ENCODE data around the gene LAMB2.

Gene LAMB2

DNA sequence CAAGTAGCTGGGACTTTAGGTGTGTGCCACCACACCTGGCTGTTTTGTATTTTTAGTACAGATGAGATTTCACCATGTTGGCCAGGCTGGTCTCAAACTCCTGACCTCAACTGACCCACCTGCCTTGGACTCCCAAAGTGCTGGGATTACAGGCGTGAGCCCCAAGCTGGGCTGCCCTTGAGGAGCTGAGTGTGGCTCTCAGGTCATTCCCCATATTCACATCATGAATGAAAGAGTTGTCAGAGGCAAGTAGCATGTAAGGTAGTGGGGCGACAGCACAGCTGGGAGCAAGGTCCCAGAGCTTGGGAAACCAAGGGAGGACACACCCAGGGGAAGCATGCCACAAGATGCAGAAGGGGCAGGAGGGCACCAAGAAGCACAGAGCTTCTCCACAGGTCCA, 28.3 kb upstream of the LAMB2 start:
- DNase-seq: no peak

DNA sequence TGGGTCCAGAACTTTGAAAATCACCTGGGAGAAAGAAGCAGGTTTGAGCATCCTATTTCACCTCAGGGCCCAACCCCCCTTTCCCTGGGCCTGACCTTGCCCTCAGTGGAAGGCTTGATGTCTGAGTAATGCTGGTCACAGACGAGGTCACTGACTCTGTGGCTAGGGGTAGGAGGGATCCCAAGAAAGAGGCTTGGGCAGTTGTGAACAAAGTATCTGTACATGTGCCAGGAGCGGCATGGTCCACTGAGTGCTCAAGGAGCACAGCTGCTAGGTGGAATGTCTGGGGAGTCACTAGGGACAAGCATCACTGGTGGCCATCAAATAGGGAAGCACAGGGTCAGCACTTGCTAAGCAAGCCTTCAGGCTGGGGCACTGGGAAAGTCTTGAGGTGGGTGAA, 25.9 kb upstream of the LAMB2 start:
- DNase-seq: no peak

DNA sequence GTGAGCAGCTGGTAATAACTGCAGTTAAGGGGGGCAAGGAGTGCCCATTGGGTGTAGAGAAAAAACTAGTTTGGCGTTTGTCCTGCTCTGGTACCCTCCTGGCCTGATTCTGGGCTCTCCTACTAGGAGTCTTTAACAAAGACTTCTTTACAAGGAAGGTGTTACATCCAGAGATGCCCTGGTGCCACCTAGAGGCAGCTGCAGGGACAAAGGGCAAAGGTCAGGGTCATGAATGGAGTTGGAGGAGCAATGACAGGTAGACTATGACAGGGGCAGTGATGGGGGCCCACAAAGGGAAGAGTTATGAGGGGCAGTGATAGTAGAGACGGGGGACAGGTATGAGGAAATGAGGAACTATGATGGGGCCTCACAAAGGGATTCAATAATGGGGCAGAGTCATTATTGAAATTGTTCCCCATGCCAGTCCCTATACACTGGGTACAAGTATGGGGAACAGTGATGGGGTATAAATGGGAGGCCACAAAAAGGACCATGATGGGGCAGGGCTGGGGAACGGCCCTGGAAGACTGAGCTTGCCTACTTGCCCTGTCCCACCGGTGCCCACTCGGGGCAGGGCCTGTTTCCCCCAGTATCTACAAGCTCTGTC, 25.4 kb upstream of the LAMB2 start:
- peak; percentile 44 for DNase-seq

DNA sequence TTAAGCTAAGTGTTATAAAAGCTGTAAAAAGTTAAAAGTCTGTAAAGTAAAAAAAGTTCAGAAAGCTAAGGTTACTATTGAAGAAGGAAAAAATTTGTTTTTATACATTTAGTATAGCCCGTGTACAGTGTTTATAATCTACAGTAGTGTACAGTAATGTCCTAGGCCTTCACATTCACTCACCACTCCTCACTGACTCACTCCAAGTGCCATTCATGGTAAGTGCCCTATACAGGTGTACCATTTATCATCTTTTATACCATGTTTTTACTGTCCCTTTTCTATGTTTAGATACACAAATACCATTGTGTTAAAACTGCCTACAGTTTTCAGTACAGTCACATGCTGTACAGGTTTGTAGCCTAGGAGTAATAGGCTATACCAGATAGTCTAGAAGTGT, 24.4 kb upstream of the LAMB2 start:
- DNase-seq: no peak

DNA sequence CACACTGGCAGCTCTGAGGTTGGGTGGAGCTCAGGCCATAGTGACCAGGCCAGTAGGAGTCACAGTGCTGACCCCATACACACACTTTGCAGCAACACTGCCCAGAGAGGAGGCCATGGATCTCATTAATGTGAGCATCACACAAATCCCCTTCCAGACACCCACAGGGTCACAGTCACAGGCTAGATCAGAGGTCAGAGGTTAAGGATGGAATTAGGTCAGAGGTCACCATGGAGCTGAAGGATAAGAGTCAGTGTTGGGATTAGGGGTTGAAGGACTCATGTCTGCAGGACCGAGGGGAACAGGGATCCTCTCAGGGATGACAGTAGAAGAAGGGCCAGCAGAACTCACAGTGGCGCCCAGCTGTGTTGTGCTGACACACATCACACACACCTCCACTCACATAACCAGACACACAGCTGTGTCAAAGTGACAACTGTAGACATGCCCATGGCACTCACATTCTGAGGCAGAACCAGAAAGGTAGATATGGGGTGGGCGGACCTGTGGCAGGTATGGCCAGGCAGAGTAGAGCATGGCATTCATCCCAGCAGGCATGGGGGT, 20.6 kb upstream of the LAMB2 start:
- no peak for DNase-seq

DNA sequence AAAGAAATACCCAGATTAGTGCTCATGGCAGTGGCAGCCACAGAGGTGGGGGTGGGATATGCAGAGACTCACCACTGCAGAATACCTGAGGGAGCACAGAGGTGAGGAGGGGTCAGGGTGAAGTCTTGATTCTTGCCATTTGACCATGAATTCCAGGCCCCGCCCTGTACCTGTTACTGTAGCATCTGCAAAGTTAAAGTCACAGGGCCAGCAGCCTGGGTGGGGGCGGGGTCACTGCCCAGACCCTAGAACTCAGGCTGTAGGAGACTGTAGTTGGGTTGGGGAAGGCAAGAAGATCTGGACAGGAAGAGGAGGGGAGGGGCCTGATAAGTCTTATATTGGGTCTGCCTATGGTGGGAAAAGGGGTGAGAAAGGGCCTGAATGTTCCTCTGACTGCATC, 18.8 kb upstream of the LAMB2 start:
- no peak for DNase-seq

DNA sequence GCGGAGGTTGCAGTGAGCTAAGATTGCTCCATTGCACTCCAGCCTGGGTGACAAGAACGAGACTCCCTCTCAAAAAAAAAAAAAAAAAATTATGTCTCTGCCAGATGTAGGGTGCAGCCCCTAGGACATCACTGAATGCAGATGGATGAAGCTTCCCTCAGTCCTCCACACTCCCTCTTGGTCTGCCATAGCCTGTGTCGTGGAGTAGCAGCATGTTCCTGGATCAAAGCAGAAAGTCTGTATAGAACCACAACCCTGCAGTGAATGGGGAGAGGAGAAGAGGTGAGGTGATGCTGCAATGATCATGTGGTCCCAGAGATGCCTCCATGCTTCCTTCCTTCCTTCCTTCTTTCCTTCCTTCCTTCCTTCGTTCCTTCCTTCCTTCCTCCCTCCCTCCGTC, 15.3 kb upstream of the LAMB2 start:
- no peak for DNase-seq

DNA sequence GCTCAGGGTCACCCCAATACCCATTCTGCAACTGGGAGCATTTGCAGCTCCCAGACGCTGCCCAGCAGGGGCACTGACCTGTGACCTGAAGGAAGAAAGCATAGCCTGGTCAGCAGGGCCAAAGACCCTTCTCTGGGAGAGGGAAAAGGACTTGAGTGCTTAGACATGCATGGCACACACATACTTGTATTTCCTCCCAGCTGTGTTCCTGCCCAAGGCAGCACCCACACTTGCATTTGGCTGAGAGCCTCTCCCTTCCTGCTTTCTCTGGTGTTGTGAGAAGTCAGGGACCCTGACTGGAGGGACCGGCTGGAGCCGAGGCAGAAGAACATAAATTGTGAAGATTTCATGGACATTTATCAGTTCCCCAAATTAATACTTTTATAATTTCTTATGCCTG, 7.2 kb upstream of the LAMB2 start:
- no peak for DNase-seq

DNA sequence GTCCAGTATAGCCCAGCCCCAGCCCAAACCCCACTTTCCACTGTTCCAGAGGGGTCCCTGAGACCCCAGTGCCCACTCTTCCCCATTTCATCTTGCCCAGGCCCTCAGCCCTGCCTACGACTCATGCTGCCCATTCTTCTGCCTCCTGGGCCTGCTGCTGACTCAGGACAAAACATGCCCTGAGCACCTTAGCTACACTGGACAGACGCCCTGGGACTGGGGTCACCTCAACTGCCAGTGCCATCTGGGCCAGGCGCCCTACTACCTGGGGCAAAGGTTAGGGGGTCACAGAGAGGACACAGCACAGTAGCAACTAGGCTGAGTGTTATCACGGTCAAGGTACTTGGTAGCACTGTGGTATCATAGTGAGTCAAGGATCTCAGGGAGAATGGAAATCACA, 2.6 kb upstream of the LAMB2 start:
- no peak for DNase-seq

DNA sequence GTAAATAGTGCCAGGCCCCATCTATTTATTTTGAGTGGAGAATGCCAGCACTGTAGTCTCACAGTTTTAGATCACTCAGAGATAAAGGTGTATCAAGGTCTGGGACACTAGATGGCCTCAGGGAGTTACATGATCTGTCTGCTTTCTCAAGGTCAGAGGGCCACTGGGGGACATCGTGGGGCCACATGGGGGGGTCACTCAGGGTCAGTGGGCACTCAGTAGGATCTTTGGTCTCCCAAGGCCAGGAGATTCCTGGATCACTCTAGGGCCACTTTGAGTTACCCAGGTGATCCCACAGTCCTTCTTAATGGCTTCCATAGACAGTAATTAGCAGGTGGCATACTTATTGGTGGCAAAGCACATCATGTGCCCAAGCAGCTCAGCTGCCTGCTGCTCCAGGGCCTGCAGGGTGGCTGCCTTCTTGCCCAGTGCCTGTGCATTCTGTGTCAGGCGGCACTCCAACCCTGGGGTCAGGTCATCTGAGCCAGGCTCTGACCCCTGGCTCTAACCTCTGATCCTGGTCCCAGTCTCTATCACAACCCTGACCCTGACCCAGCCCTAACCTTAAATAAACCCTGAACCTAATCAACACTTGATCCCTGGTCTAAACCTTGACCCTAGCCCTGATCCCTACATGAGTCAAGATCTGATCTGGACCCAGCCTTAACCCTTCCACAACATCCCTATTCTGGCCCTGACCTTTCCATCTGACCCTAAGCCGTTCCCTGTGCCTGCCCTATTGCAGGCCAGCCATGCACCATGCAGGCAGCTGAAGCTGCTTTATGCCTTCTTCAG, 1.8 kb upstream of the LAMB2 start:
- no peak for DNase-seq

DNA sequence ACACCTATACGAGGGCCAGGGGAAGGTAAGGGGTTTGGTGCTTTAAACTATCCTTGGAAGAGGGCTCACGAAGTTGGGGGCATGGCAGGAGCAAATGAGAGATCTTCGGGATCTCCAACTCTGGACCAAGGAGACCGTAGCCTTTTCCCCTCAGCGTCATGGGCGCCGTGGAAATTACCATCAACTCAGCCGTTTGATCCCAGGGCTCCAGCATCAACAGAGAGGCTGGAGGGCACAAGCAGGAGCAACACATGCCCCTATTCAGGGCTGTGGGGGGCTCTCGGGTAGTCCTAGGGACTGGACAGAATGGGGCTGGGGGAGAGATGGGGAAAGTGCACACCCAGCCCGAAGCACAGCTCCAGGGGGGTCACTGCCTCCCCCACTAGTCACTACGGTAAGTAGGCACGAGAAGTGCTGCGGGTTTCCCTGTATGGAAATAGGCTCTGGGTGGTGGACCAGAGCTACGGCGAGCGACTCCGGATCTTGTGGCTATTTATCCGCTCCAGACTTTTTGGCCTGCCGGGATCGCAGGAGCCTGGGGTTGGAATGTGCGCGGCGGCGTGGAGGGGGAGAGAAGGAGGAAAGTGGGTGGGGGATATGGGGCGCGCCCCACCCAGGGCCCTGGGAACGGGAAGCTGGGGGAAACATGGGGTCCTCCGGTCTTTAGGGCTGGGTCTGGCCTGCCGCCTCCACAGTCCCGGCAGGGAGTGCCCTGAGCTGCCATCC, 539 bp upstream of the LAMB2 start:
- DNase-seq: peak; percentile 57

DNA sequence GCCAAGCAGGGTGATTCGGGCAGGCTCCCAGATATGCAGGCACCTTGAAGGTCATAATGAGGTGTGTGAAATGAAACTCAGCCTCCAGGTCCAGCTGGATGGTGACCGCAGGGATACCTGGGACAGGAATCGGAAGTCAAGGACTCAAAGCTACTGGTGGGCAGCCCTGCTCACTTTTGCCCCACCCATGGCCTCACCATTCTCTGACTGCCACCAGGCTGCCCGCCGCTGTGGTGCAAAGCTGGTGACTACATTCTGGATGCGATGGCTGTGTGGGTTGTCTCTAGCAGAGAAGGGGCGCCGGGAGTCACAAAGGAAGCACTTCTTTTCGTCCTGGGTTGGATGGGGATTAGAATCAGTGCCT, 795 bp downstream of the LAMB2 start:
- DNase-seq: no peak

DNA sequence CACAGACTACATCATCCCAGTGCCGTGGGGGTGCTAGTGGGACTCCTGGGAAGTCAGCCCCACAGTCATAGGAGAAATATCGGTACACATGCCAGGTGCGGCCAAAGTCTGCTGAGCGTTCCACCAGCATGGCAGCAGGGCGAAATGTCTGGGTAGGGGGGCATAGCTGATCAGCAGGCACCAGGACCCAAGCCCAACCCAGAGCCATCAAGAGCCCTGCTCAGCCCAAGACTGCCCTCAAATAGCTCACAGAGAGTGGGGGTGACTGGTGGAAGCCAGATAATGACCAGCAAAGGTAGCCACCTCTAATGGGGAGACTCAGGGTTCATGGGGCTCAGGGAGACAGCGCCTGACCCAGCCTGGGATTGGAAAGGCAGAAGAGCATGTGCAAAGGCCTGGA, 1.3 kb downstream of the LAMB2 start:
- DNase-seq: no peak

DNA sequence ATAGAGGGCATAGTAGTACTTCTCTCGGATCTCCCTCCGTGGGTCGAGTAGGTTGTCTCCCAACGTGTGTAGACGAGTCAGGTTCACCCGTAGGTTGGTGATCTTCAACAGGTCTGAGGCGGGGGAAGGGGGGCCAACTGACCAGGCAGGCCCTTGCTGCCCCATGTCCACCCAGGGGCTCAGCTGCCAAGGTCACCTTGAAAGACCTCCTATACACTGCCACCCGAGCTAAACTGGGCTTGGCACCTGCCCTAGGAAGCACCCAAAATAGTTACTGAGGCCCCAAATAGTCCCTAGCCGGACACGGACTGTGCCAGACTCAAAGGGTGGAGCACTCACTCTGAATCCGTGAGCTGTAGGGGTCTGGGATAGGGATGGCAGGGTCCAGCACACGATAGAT, 1.8 kb downstream of the LAMB2 start:
- DNase-seq: no peak

DNA sequence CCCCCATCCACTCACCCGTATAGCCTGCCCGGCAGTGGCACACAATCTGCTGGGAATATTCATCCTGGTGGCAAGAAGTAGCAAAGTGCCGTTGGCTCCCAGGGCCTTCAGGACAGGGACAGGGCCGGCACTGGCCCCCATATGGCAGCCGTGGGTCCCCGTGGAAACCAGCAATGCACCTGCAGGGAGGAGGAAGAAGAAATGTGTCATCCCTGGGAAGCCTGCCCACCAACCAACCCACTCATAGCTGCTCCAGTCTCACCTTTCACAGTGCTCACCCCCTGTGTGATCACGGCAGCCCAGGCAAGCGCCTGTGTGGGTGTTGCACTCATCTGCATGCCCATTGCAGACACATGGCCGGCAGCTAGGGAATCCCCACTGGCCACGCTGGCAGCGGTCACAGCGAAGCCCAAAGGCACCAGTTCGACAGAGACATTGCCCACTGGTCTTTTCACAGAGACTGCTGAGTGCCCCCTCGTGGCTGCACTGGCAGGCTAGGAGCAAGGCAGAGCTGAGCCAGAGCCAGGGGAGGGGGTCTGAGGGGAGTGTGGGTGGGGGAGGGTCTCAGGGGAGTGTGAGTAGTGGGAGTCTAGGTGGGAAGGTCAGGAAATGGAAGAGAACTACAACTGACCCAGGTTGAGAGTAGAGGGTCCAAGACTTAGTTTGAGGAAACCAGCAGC, 7.7 kb downstream of the LAMB2 start:
- DNase-seq: no peak

DNA sequence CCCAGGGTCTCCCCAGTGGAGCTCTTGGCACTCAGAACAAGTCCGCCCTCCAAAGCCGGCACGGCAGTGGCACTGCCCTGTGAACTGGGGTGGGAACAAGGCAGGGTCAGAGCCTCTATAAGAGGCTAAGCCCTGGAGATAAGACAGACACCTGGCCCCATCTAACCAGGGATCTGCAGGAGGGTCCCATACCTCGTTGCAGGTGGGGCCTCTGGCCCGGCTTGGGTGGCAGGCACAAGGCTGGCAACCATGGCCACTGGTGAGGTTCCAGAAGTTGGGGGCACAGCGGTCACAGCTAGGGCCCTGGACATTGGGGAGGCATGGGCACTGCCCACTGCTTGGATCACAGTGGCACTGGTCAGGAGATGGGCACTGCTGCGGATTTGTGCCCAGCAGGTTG, 8.6 kb downstream of the LAMB2 start:
- no peak for DNase-seq

DNA sequence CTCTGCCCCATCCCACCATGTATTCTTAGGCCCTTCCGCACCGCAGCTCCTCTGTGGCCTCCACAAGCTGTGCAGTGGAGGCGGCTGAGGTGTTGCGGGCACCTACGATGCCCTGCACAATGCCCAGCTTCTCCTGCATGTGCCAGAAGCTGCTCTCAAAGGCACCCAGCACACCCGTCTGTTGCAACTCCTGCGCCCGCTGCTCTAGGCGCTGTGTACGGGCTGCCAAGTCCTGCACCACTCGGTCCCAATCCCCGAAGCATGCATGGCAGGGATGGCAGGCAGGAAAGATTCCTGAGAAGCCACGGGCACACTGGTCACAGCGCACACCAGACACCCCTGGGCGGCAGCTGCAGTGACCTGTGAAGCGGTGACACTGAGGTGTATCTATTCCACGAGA, 9.2 kb downstream of the LAMB2 start:
- DNase-seq: no peak

DNA sequence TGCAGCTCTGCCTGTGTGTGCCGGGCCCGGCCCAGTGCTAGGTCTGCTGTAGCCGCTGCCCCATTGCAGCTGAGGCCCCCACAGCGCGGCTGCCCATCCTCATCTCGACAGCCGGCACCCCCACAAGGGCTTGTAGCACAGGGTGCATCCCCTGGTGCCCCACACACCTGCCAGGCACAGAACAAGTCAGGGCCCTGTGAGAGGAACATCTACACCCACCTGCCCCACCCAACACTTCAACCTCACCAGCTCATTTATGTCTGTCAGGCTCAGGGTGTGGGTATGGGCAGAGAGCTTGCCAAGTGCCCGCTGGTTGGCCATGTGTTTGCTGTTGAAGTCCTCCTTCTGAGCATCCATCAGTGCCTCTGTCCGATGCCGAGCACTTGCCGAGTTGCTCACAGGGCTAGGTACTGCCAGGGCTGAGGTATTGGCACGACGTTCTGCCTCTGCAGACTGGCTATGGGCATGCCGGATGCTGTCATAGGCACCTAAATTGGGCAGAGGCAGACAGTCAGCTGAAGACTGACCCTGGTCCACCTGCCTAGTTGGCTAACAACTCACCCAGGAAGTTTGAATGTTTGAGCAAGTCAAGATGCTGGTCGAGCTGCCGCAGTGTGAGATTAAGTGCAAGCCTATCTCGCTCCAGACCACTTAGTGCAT, 9.8 kb downstream of the LAMB2 start:
- DNase-seq: no peak

DNA sequence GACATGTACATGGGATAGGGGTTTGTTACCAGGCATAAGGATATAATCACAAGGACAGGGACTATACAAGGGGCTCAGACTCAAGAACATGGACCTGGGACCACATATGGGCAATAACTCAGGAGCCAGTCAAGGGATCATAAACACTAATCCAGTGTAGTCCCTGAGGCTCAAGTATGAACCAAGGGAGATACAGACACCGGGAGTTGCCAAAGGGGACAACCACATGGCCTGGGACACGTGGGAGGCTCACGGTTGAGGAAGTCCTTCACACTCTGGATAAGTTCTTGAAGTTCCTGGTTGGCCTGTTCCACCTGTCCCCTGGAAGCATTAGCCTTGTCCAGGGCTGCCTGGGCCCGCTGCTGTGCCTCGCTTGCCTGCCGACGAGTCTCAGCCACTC, 10.4 kb downstream of the LAMB2 start:
- DNase-seq: peak; percentile 13

DNA sequence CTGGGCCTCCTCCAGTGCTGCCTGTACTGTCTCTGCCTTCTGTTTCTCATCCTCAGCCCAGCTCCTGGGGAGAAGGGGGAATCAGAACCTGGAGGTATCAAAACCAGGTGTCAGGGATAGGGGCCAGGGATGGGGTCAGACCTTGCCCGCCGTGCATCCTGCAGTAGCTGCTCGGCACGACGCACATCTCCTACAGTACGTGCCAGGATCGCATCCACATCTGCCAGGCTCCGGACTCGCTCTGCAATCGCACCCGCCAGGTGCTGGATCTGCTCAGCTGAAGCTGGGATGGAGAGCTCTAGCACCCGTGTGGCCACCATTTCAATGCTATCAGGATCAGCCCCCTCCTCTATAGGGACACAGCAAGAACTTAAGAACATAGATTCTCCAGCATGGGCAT, 10.8 kb downstream of the LAMB2 start:
- no peak for DNase-seq

DNA sequence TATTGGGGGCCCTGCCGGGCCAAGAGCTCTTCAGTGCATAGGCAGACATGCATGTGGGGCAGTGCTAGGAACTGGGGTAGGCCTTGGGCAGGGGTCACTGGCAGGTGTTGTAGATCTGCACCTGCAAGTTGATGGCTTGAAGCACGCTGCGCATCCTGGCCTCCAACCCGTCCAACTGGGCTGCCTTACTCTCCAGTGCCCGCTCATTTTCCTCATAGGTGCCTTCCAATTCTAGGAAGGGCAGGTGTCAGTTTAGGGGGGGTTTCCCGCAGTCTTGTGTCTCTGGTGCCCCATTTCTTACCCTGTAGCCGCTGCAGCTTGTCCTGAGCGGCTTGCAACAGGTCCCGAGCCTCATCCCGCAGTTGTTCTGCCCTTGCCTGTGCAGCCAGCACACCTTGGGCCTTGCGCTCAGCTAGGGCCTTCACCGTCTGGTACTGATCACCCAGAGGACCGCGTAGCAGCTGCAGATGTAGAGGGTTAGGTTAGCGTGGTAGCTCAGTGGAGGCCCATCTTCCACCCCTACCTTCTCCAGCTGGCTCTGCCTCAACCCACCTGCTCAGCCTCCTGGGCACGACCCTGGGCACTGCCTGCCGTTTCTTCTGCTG, 11.6 kb downstream of the LAMB2 start:
- no peak for DNase-seq

DNA sequence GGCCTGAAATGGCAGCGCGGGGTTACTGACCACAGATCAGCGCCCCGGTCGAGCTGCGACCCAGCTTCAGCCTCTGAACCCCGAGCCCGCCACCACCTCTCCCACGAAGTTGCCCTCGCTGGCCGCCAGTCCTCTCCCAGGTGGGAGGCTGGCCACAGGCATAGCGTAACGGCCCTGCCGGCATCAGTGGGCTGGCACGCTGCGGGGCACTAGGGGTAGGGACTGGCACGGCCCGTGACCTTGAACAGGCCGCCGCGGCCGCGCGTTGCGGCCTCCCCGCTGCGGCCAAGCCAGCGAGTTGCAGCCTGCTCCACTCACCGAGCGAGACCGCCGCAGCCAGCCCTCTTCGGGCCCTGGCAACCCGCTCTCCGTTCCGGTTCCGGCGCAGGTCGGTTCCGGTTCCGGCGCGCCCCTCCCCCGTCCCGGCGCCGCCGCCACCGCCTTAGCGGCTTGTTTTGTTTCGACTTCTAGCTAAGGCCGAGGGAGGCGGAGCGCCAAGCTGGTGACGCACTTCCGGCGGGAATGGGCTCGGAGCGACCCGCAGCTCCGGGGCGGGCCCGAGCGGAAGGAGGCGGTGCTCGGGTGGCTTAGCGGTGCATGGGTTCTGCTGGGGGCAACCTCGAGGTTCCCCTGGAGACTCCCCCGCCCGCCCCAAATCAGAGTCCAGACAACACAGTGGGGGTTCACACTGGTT, 12.3 kb downstream of the LAMB2 start, which contains the start of gene USP19:
Gene USP19 (minus strand): TSS at position 386 of the 694 bp plus-strand sequence. CDS start 1,678 bp downstream, outside the sequence.
- DNase-seq: peak; percentile 96

Data from inflammatory macrophage treated with lipopolysaccharide for 4 hours (primary cell).